GM23338 (cell line): ENCODE results near the gene PLEKHG4B. TPM values are rescaled to one million over a fixed set of nuclear protein-coding genes. Genes with fewer than 3 reads are reported as not detected.

ENCODE experiments used
- ATAC-seq: fragments of 200-7000 bp; cut with Tn5 transposase; 3 replicates; pipeline ENCODE4 v1.9.1; 2020
- DNase-seq: peaks from one replicate; pipeline ENCODE4 v3.0.0-alpha.2; 2015; ENCODE audit warnings: low spot score
- H2AFZ ChIP-seq: fragments of 200-600 bp; sonication (generic); 2 replicates; pipeline ENCODE4 v1.8.0; 2016; ENCODE audit warnings: antibody characterized with exemption, mild to moderate bottlenecking, moderate library complexity
- H3F3A ChIP-seq: fragments of 200-600 bp; sonication (generic); replicated peaks from 2 replicates; pipeline ENCODE4 v1.8.0; 2017; ENCODE audit warnings: antibody characterized with exemption, mixed run types, low read depth
- H3K27ac ChIP-seq: fragments of 200-600 bp; sonication (generic); 2 replicates; pipeline ENCODE4 v1.6.1; 2016; ENCODE audit warnings: low read depth
- H3K27me3 ChIP-seq: fragments of 200-600 bp; sonication (generic); 2 replicates; pipeline ENCODE4 v1.8.0; 2016; ENCODE audit warnings: mild to moderate bottlenecking, mixed run types, moderate library complexity; ENCODE audit not compliant: insufficient read depth
- H3K36me3 ChIP-seq: fragments of 200-600 bp; sonication (generic); 2 replicates; pipeline ENCODE4 v1.8.0; 2016; ENCODE audit warnings: mild to moderate bottlenecking; ENCODE audit not compliant: insufficient read depth
- H3K4me1 ChIP-seq: fragments of 200-600 bp; sonication (generic); 2 replicates; pipeline ENCODE4 v1.8.0; 2016; ENCODE audit warnings: mild to moderate bottlenecking, moderate library complexity; ENCODE audit not compliant: insufficient read depth
- H3K4me2 ChIP-seq: fragments of 200-600 bp; sonication (generic); 2 replicates; pipeline ENCODE4 v1.7.1; 2017; ENCODE audit warnings: mixed run types
- H3K4me3 ChIP-seq: fragments of 200-600 bp; sonication (generic); 2 replicates; pipeline ENCODE4 v1.6.1; 2016; ENCODE audit warnings: mixed run types
- H3K79me2 ChIP-seq: fragments of 200-600 bp; sonication (generic); replicated peaks from 2 replicates; pipeline ENCODE4 v1.8.0; 2017; ENCODE audit warnings: mild to moderate bottlenecking; ENCODE audit not compliant: insufficient read depth
- H3K9me2 ChIP-seq: fragments of 200-600 bp; sonication (generic); 2 replicates; pipeline ENCODE4 v1.8.0; 2017; ENCODE audit not compliant: insufficient read depth
- H4K20me1 ChIP-seq: fragments of 200-600 bp; sonication (generic); replicated peaks from 2 replicates; pipeline ENCODE4 v1.8.0; 2017; ENCODE audit warnings: mild to moderate bottlenecking; ENCODE audit not compliant: insufficient read depth
- H3K27ac Mint-ChIP-seq: 2 replicates; pipeline ENCODE4 v1.8.0; 2020; ENCODE audit warnings: inconsistent platforms, mild to moderate bottlenecking, moderate library complexity, mixed read lengths
- H3K27me3 Mint-ChIP-seq: 3 replicates; pipeline ENCODE4 v1.8.0; 2022; ENCODE audit warnings: low read depth, mild to moderate bottlenecking, moderate library complexity, mixed read lengths, inconsistent platforms; ENCODE audit not compliant: insufficient read depth, poor library complexity
- H3K36me3 Mint-ChIP-seq: 3 replicates; pipeline ENCODE4 v1.8.0; 2021; ENCODE audit warnings: low read depth, mild to moderate bottlenecking, inconsistent platforms, moderate library complexity, mixed read lengths
- H3K4me1 Mint-ChIP-seq: 3 replicates; pipeline ENCODE4 v1.8.0; 2020; ENCODE audit warnings: mild to moderate bottlenecking, inconsistent platforms, mixed read lengths
- H3K4me3 Mint-ChIP-seq: 3 replicates; pipeline ENCODE4 v1.8.0; 2021; ENCODE audit warnings: moderate library complexity, mild to moderate bottlenecking, inconsistent platforms, mixed read lengths
- H3K9me3 Mint-ChIP-seq: 3 replicates; pipeline ENCODE4 v1.8.0; 2020; ENCODE audit warnings: moderate library complexity, mild to moderate bottlenecking, inconsistent platforms, mixed read lengths
- CREB1 ChIP-seq: fragments of 250-450 bp; sonication (Bioruptor Pico); IDR thresholded peaks from 2 replicates; pipeline ENCODE4 v1.5.0; 2020; ENCODE audit warnings: low read depth, mild to moderate bottlenecking, moderate library complexity
- EZH2 ChIP-seq: fragments of 200-600 bp; sonication (generic); IDR thresholded peaks from one replicate; pipeline ENCODE4 v1.8.0; 2017; ENCODE audit warnings: antibody characterized with exemption, mild to moderate bottlenecking, low read depth; ENCODE audit not compliant: unreplicated experiment
- EZH2phosphoT487 ChIP-seq: fragments of 200-600 bp; sonication (generic); IDR thresholded peaks from one replicate; pipeline ENCODE4 v1.8.1; 2018; ENCODE audit warnings: antibody characterized with exemption; ENCODE audit not compliant: unreplicated experiment
- JUNB ChIP-seq: IDR thresholded peaks from one replicate; pipeline ENCODE4 v1.6.1; 2016; ENCODE audit warnings: antibody characterized with exemption; ENCODE audit not compliant: unreplicated experiment
- NANOG ChIP-seq: IDR thresholded peaks from 2 replicates; pipeline ENCODE4 v1.6.1; 2016; ENCODE audit warnings: antibody characterized with exemption, borderline replicate concordance
- POLR2AphosphoS5 ChIP-seq: IDR thresholded peaks from 2 replicates; pipeline ENCODE4 v1.6.1; 2016; ENCODE audit warnings: antibody characterized with exemption, low read depth
- STAT1 ChIP-seq: IDR thresholded peaks from one replicate; pipeline ENCODE4 v1.6.1; 2016; ENCODE audit warnings: antibody characterized with exemption; ENCODE audit not compliant: unreplicated experiment
- ZNF114 ChIP-seq: fragments of 250-450 bp; sonication (Bioruptor Pico); IDR thresholded peaks from 2 replicates; pipeline ENCODE4 v1.5.0; 2020; ENCODE audit warnings: mild to moderate bottlenecking, moderate library complexity
- ZNF331 ChIP-seq: fragments of 250-450 bp; sonication (Bioruptor Pico); IDR thresholded peaks from 2 replicates; pipeline ENCODE4 v1.5.0; 2020; ENCODE audit warnings: low read depth, mild to moderate bottlenecking, moderate library complexity
- polyA plus RNA-seq: library from polyadenylated mRNA; unstranded; fragments of >200 nt; fragmentation: Nextera tagmentation; extraction: Ambion mirVana; gene quantifications from 2 replicates; pipeline ENCODE4 v1.2.1, GENCODE V29; 2016
- total RNA-seq: library from RNA; depleted of rRNA; stranded (reverse); fragments of >200 nt; shearing (Covaris generic); gene quantifications from 2 replicates; pipeline ENCODE4 v1.2.3, GENCODE V29; 2014
- TF ChIP-seq, protein P1 (sequence below): IDR thresholded peaks from one replicate; pipeline ENCODE4 v1.6.1; 2018; ENCODE audit warnings: antibody characterized with exemption; ENCODE audit not compliant: unreplicated experiment
- TF ChIP-seq, protein P2 (sequence below), 2 experiments: fragments of 200-600 bp in 1 of 2; sonication (generic) in 1 of 2; conservative IDR thresholded peaks; 2 replicates each; pipeline versions ENCODE4 v1.5.1 to v1.6.1; 2016 to 2017; ENCODE audit warnings: antibody characterized with exemption in 2 of 2, low read depth in 2 of 2, mild to moderate bottlenecking in 2 of 2, moderate library complexity in 1 of 2
- TF ChIP-seq, protein P3 (sequence below): fragments of 250-450 bp; sonication (Bioruptor Pico); IDR thresholded peaks from 2 replicates; pipeline ENCODE4 v1.5.0; 2020; ENCODE audit warnings: mild to moderate bottlenecking, moderate library complexity
- TF ChIP-seq, protein P4 (sequence below): IDR thresholded peaks from 2 replicates; pipeline ENCODE4 v1.6.1; 2016; ENCODE audit warnings: antibody characterized with exemption

PLEKHG4B gene
- total and polyA plus RNA-seq, 2 experiments from 2014 or later = 33.5 to 54.8 TPM

DNA sequence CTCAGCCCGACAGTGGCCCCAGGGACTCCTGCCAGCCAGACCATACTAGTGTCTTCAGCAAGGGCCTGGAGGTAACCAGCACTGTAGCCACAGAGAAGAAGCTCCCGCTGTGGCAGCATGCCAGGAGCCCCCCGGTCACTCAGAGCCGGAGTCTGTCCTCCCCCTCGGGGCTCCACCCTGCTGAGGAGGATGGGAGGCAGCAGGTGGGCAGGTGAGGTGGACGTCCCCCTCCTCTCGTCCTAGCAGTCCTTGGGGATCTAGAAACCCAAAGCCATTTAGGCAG is 71.3 kb downstream of the PLEKHG4B start:
- no peak overlapping the region for H3K4me3 ChIP-seq
- no peak for TF ChIP-seq JUNB
- TF ChIP-seq POLR2AphosphoS5 = no peak
- TF ChIP-seq, protein P1, sequence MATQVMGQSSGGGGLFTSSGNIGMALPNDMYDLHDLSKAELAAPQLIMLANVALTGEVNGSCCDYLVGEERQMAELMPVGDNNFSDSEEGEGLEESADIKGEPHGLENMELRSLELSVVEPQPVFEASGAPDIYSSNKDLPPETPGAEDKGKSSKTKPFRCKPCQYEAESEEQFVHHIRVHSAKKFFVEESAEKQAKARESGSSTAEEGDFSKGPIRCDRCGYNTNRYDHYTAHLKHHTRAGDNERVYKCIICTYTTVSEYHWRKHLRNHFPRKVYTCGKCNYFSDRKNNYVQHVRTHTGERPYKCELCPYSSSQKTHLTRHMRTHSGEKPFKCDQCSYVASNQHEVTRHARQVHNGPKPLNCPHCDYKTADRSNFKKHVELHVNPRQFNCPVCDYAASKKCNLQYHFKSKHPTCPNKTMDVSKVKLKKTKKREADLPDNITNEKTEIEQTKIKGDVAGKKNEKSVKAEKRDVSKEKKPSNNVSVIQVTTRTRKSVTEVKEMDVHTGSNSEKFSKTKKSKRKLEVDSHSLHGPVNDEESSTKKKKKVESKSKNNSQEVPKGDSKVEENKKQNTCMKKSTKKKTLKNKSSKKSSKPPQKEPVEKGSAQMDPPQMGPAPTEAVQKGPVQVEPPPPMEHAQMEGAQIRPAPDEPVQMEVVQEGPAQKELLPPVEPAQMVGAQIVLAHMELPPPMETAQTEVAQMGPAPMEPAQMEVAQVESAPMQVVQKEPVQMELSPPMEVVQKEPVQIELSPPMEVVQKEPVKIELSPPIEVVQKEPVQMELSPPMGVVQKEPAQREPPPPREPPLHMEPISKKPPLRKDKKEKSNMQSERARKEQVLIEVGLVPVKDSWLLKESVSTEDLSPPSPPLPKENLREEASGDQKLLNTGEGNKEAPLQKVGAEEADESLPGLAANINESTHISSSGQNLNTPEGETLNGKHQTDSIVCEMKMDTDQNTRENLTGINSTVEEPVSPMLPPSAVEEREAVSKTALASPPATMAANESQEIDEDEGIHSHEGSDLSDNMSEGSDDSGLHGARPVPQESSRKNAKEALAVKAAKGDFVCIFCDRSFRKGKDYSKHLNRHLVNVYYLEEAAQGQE = no peak
- TF ChIP-seq, protein P2, sequence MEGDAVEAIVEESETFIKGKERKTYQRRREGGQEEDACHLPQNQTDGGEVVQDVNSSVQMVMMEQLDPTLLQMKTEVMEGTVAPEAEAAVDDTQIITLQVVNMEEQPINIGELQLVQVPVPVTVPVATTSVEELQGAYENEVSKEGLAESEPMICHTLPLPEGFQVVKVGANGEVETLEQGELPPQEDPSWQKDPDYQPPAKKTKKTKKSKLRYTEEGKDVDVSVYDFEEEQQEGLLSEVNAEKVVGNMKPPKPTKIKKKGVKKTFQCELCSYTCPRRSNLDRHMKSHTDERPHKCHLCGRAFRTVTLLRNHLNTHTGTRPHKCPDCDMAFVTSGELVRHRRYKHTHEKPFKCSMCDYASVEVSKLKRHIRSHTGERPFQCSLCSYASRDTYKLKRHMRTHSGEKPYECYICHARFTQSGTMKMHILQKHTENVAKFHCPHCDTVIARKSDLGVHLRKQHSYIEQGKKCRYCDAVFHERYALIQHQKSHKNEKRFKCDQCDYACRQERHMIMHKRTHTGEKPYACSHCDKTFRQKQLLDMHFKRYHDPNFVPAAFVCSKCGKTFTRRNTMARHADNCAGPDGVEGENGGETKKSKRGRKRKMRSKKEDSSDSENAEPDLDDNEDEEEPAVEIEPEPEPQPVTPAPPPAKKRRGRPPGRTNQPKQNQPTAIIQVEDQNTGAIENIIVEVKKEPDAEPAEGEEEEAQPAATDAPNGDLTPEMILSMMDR (conservative IDR thresholded peaks at IDR 0.05; ENCODE audit: low read depth in 2 of 2) = no peak
- no peak for TF ChIP-seq ZNF331 (CRISPR knock-in tag)
- TF ChIP-seq EZH2 = no peak
- no peak for TF ChIP-seq NANOG
- TF ChIP-seq, protein P3, sequence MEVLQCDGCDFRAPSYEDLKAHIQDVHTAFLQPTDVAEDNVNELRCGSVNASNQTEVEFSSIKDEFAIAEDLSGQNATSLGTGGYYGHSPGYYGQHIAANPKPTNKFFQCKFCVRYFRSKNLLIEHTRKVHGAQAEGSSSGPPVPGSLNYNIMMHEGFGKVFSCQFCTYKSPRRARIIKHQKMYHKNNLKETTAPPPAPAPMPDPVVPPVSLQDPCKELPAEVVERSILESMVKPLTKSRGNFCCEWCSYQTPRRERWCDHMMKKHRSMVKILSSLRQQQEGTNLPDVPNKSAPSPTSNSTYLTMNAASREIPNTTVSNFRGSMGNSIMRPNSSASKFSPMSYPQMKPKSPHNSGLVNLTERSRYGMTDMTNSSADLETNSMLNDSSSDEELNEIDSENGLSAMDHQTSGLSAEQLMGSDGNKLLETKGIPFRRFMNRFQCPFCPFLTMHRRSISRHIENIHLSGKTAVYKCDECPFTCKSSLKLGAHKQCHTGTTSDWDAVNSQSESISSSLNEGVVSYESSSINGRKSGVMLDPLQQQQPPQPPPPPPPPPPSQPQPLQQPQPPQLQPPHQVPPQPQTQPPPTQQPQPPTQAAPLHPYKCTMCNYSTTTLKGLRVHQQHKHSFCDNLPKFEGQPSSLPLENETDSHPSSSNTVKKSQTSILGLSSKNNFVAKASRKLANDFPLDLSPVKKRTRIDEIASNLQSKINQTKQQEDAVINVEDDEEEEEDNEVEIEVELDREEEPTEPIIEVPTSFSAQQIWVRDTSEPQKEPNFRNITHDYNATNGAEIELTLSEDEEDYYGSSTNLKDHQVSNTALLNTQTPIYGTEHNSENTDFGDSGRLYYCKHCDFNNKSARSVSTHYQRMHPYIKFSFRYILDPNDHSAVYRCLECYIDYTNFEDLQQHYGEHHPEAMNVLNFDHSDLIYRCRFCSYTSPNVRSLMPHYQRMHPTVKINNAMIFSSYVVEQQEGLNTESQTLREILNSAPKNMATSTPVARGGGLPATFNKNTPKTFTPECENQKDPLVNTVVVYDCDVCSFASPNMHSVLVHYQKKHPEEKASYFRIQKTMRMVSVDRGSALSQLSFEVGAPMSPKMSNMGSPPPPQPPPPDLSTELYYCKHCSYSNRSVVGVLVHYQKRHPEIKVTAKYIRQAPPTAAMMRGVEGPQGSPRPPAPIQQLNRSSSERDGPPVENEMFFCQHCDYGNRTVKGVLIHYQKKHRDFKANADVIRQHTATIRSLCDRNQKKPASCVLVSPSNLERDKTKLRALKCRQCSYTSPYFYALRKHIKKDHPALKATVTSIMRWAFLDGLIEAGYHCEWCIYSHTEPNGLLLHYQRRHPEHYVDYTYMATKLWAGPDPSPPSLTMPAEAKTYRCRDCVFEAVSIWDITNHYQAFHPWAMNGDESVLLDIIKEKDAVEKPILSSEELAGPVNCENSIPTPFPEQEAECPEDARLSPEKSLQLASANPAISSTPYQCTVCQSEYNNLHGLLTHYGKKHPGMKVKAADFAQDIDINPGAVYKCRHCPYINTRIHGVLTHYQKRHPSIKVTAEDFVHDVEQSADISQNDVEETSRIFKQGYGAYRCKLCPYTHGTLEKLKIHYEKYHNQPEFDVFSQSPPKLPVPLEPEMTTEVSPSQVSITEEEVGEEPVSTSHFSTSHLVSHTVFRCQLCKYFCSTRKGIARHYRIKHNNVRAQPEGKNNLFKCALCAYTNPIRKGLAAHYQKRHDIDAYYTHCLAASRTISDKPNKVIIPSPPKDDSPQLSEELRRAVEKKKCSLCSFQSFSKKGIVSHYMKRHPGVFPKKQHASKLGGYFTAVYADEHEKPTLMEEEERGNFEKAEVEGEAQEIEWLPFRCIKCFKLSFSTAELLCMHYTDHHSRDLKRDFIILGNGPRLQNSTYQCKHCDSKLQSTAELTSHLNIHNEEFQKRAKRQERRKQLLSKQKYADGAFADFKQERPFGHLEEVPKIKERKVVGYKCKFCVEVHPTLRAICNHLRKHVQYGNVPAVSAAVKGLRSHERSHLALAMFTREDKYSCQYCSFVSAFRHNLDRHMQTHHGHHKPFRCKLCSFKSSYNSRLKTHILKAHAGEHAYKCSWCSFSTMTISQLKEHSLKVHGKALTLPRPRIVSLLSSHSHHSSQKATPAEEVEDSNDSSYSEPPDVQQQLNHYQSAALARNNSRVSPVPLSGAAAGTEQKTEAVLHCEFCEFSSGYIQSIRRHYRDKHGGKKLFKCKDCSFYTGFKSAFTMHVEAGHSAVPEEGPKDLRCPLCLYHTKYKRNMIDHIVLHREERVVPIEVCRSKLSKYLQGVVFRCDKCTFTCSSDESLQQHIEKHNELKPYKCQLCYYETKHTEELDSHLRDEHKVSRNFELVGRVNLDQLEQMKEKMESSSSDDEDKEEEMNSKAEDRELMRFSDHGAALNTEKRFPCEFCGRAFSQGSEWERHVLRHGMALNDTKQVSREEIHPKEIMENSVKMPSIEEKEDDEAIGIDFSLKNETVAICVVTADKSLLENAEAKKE (CRISPR knock-in tag) = no peak
- TF ChIP-seq CREB1 (CRISPR knock-in tag) = no peak
- TF ChIP-seq STAT1 = no peak
- no peak for TF ChIP-seq EZH2phosphoT487
- TF ChIP-seq ZNF114 = no peak
- TF ChIP-seq, protein P4, sequence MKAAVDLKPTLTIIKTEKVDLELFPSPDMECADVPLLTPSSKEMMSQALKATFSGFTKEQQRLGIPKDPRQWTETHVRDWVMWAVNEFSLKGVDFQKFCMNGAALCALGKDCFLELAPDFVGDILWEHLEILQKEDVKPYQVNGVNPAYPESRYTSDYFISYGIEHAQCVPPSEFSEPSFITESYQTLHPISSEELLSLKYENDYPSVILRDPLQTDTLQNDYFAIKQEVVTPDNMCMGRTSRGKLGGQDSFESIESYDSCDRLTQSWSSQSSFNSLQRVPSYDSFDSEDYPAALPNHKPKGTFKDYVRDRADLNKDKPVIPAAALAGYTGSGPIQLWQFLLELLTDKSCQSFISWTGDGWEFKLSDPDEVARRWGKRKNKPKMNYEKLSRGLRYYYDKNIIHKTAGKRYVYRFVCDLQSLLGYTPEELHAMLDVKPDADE = no peak
- H3F3A ChIP-seq = peaks cover 8% of the 10 kb centered on the region; the same call in 1 of the 2 replicates
- DNase-seq (no peak), ATAC-seq (no peak)
- Mint-ChIP-seq H3K4me3 (no peak overlapping the region), H3K27me3 (peaks cover 20% of the 10 kb centered on the region), H3K36me3 (peaks cover 57% of the 10 kb centered on the region), H3K27ac (no peak overlapping the region), H3K4me1 (peaks cover 15% of the 10 kb centered on the region), H3K9me3 (peaks cover 19% of the 10 kb centered on the region)
- H3K36me3 ChIP-seq = no peaks in the 10 kb centered on the region
- H3K27me3 ChIP-seq = no peaks in the 10 kb centered on the region
- H3K4me2 ChIP-seq = no peak overlapping the region
- no peak overlapping the region for H2AFZ ChIP-seq
- no peak overlapping the region for H3K27ac ChIP-seq
- no peaks in the 10 kb centered on the region; the same call in 1 of the 2 replicates for H4K20me1 ChIP-seq
- H3K4me1 ChIP-seq = no peaks in the 10 kb centered on the region
- no peaks in the 10 kb centered on the region for H3K79me2 ChIP-seq
- no peaks in the 10 kb centered on the region for H3K9me2 ChIP-seq
